ENCODE data around the gene EPS15. TPM values are rescaled to one million over a fixed set of nuclear protein-coding genes. Genes with fewer than 3 reads are reported as not detected.

EPS15 gene
- total and polyA plus RNA-seq, 9 donors = 20.9 to 84.0 (median 68.4) TPM

- no peak for DNase-seq
- TF ChIP-seq POLR2A (IDR thresholded peaks at IDR 0.05) (no peak), CTCF (IDR thresholded peaks at IDR 0.05) (no peak), EP300 (IDR thresholded peaks at IDR 0.05) (no peak)
- intact Hi-C loops (cut with DNase I) = no loop called here
- H3K9me3 ChIP-seq = no peaks in the 10 kb centered on the region
- no peaks in the 10 kb centered on the region for H3K27me3 ChIP-seq
- no peaks in the 10 kb centered on the region for H3K36me3 ChIP-seq
- H3K4me1 ChIP-seq (ENCODE audit: insufficient read depth) = no peaks in the 10 kb centered on the region
- WGBS, 3 donors = 95 to 99% (median 97%) methylated on average over 2 of the region's 2 CpGs
- H3K4me3 ChIP-seq = no peak overlapping the region
- no peak overlapping the region for H3K27ac ChIP-seq
Measured at GRCh38 chr1:51499694-51500093, 19.4 kb downstream of the EPS15 start.

GRCh38 chr1:51498924-51499323 is 20.1 kb downstream of the EPS15 start:
- H3K27ac ChIP-seq = no peak overlapping the region
- no peaks in the 10 kb centered on the region for H3K36me3 ChIP-seq
- TF ChIP-seq EP300 (IDR thresholded peaks at IDR 0.05) = no peak
- no peak for TF ChIP-seq POLR2A (IDR thresholded peaks at IDR 0.05)
- no peak for TF ChIP-seq CTCF (IDR thresholded peaks at IDR 0.05)
- H3K9me3 ChIP-seq = no peaks in the 10 kb centered on the region
- WGBS, 3 donors = 90 to 97% (median 97%) methylated on average over 2 of the region's 2 CpGs
- no peak overlapping the region for H3K4me3 ChIP-seq
- no peak for DNase-seq
- no peaks in the 10 kb centered on the region for H3K4me1 ChIP-seq (ENCODE audit: insufficient read depth)
- H3K27me3 ChIP-seq = no peaks in the 10 kb centered on the region
- intact Hi-C loops (cut with DNase I) = no loop called here

GRCh38 chr1:51497340-51497739 is 21.7 kb downstream of the EPS15 start:
- no peaks in the 10 kb centered on the region for H3K36me3 ChIP-seq
- no peak for DNase-seq
- no peak overlapping the region for H3K27ac ChIP-seq
- no peaks in the 10 kb centered on the region for H3K27me3 ChIP-seq
- WGBS, 3 donors = 93 to 95% (median 95%) methylated on average over 5 of the region's 5 CpGs
- no peak overlapping the region for H3K4me3 ChIP-seq
- TF ChIP-seq POLR2A (IDR thresholded peaks at IDR 0.05) (no peak), CTCF (IDR thresholded peaks at IDR 0.05) (no peak), EP300 (IDR thresholded peaks at IDR 0.05) (no peak)
- intact Hi-C loops (cut with DNase I) = no loop called here
- H3K4me1 ChIP-seq (ENCODE audit: insufficient read depth) = no peaks in the 10 kb centered on the region
- H3K9me3 ChIP-seq = no peaks in the 10 kb centered on the region

- no peaks in the 10 kb centered on the region for H3K36me3 ChIP-seq
- no peak for TF ChIP-seq CTCF (IDR thresholded peaks at IDR 0.05)
- TF ChIP-seq POLR2A (IDR thresholded peaks at IDR 0.05) = no peak
- TF ChIP-seq EP300 (IDR thresholded peaks at IDR 0.05) = no peak
- H3K27me3 ChIP-seq = no peaks in the 10 kb centered on the region
- no peak for DNase-seq
- no peaks in the 10 kb centered on the region for H3K9me3 ChIP-seq
- H3K27ac ChIP-seq = no peak overlapping the region
- peaks cover 6% of the 10 kb centered on the region for H3K4me1 ChIP-seq (ENCODE audit: insufficient read depth)
- intact Hi-C loops (cut with DNase I) = no loop called here
- no peak overlapping the region for H3K4me3 ChIP-seq
- 71 to 91% (median 83%) methylated on average over 1 of the region's 1 CpG for WGBS, 3 donors
Measured at GRCh38 chr1:51494138-51494830, 24.8 kb downstream of the EPS15 start.

All from ovary (tissue), 9 donors.